ENCODE data around the gene ATG4D.
"Not testable (repeated sequence)": the region's sequence is repeated elsewhere in the genome, so short reads cannot be mapped to it uniquely, and the experiment has no call there.

Gene ATG4D

GRCh38 chr19:10518444-10519361 is 25.0 kb upstream of the ATG4D start:
- peaks cover 10% of the 10 kb centered on the region for H3K36me3 ChIP-seq
- H3K9ac ChIP-seq: peak overlapping the region; percentile 81; the same call in 1 of the 2 replicates
- no peaks in the 10 kb centered on the region for H3K9me3 ChIP-seq
- no peaks in the 10 kb centered on the region for H4K20me1 ChIP-seq
- no peaks in the 10 kb centered on the region for H3K27me3 ChIP-seq
- H3K27ac ChIP-seq: peak overlapping the region; percentile 68; the same call in 1 of the 2 replicates
- H3K4me2 ChIP-seq: peak overlapping the region; percentile 100
- TF ChIP-seq Cebpa-rat (IDR thresholded peaks at IDR 0.05): no peak
- peak overlapping the region; percentile 73 for H3K4me3 ChIP-seq
- H3K4me1 ChIP-seq: peaks cover 64% of the 10 kb centered on the region

- Histone ChIP-seq H3K4me1 (peaks cover 59% of the 10 kb centered on the region), H3K36me3 (peaks cover 3% of the 10 kb centered on the region), H3K9ac (peak overlapping the region; percentile 81; the same call in 1 of the 2 replicates), H3K27me3 (no peaks in the 10 kb centered on the region), H3K4me2 (peak overlapping the region; percentile 100), H3K27ac (no peak overlapping the region; the same call in 1 of the 2 replicates), H4K20me1 (no peaks in the 10 kb centered on the region), H3K9me3 (no peaks in the 10 kb centered on the region), H3K4me3 (no peak overlapping the region)
- no peak for TF ChIP-seq Cebpa-rat (IDR thresholded peaks at IDR 0.05)
Measured at GRCh38 chr19:10519421-10519820, 24.3 kb upstream of the ATG4D start.

- H3K27ac ChIP-seq: no peak overlapping the region
Measured at GRCh38 chr19:10520652-10521318, 22.9 kb upstream of the ATG4D start.

GRCh38 chr19:10521461-10522171 is 22.1 kb upstream of the ATG4D start:
- no peaks in the 10 kb centered on the region for H3K27me3 ChIP-seq
- no peak overlapping the region for H3K4me2 ChIP-seq
- no peaks in the 10 kb centered on the region for H4K20me1 ChIP-seq
- TF ChIP-seq Cebpa-rat (IDR thresholded peaks at IDR 0.05): no peak
- no peaks in the 10 kb centered on the region for H3K36me3 ChIP-seq
- H3K9ac ChIP-seq: no peak overlapping the region
- no peak overlapping the region for H3K27ac ChIP-seq
- no peaks in the 10 kb centered on the region for H3K9me3 ChIP-seq
- peaks cover 37% of the 10 kb centered on the region for H3K4me1 ChIP-seq
- no peak overlapping the region for H3K4me3 ChIP-seq

More at GRCh38 chr19:10520652-10521318, 22.9 kb upstream of the ATG4D start:
- no peak overlapping the region for H3K4me3 ChIP-seq
- H3K4me1 ChIP-seq: peaks cover 45% of the 10 kb centered on the region
- H4K20me1 ChIP-seq: no peaks in the 10 kb centered on the region
- no peak overlapping the region for H3K9ac ChIP-seq
- H3K36me3 ChIP-seq: no peaks in the 10 kb centered on the region
- H3K27me3 ChIP-seq: no peaks in the 10 kb centered on the region
- no peak overlapping the region for H3K4me2 ChIP-seq
- H3K9me3 ChIP-seq: no peaks in the 10 kb centered on the region
- no peak for TF ChIP-seq Cebpa-rat (IDR thresholded peaks at IDR 0.05)

- no peaks in the 10 kb centered on the region for H3K9me3 ChIP-seq
- H3K4me2 ChIP-seq: no peak overlapping the region
- H3K4me3 ChIP-seq: no peak overlapping the region
- TF ChIP-seq Cebpa-rat (IDR thresholded peaks at IDR 0.05): no peak
- H3K36me3 ChIP-seq: no peaks in the 10 kb centered on the region
- H3K27ac ChIP-seq: no peak overlapping the region
- H4K20me1 ChIP-seq: no peaks in the 10 kb centered on the region
- H3K27me3 ChIP-seq: no peaks in the 10 kb centered on the region
- H3K9ac ChIP-seq: no peak overlapping the region
- H3K4me1 ChIP-seq: peaks cover 21% of the 10 kb centered on the region
Measured at GRCh38 chr19:10523135-10523636, 20.5 kb upstream of the ATG4D start.

GRCh38 chr19:10525636-10526035 is 18.1 kb upstream of the ATG4D start:
- Histone ChIP-seq H3K4me1 (no peaks in the 10 kb centered on the region), H4K20me1 (no peaks in the 10 kb centered on the region), H3K4me3 (no peak overlapping the region), H3K9me3 (no peaks in the 10 kb centered on the region), H3K27me3 (no peaks in the 10 kb centered on the region), H3K27ac (no peak overlapping the region), H3K4me2 (no peak overlapping the region), H3K36me3 (no peaks in the 10 kb centered on the region), H3K9ac (no peak overlapping the region)
- no peak for TF ChIP-seq Cebpa-rat (IDR thresholded peaks at IDR 0.05)

- H3K9me3 ChIP-seq, H3K27ac ChIP-seq, H3K36me3 ChIP-seq, H4K20me1 ChIP-seq, H3K4me3 ChIP-seq, H3K4me2 ChIP-seq, H3K9ac ChIP-seq, H3K27me3 ChIP-seq, H3K4me1 ChIP-seq: not testable (repeated sequence)
Measured at GRCh38 chr19:10526887-10527286, 16.8 kb upstream of the ATG4D start.

GRCh38 chr19:10532457-10532856 is 11.2 kb upstream of the ATG4D start:
- Histone ChIP-seq H3K4me1 (0 out of 2 replicates have a peak, but pooled peaks cover 8% of the 10 kb centered on the region), H3K27me3 (no peaks in the 10 kb centered on the region), H3K27ac (no peak overlapping the region), H3K4me3 (no peak overlapping the region), H3K9ac (no peak overlapping the region), H3K9me3 (no peaks in the 10 kb centered on the region), H3K4me2 (no peak overlapping the region), H4K20me1 (no peaks in the 10 kb centered on the region), H3K36me3 (no peaks in the 10 kb centered on the region)
- TF ChIP-seq Cebpa-rat (IDR thresholded peaks at IDR 0.05): no peak

GRCh38 chr19:10533646-10534386 is 9.9 kb upstream of the ATG4D start:
- Histone ChIP-seq H3K27ac (no peak overlapping the region), H3K9ac (no peak overlapping the region), H3K4me1 (0 out of 2 replicates have a peak, but pooled peaks cover 8% of the 10 kb centered on the region), H3K4me2 (no peak overlapping the region), H3K27me3 (no peaks in the 10 kb centered on the region), H4K20me1 (no peaks in the 10 kb centered on the region), H3K9me3 (no peaks in the 10 kb centered on the region), H3K36me3 (no peaks in the 10 kb centered on the region), H3K4me3 (no peak overlapping the region)
- TF ChIP-seq Cebpa-rat (IDR thresholded peaks at IDR 0.05): no peak

Data from BLaER1 (cell line).